ENCODE results near the gene ERCC4. TPM values are rescaled to one million over a fixed set of nuclear protein-coding genes. Genes with fewer than 3 reads are reported as not detected.

Gene ERCC4
- total RNA-seq, 1 donor from 2014 or later, result 11.4 TPM

GRCh38 chr16:13951611-13952010, 31.7 kb downstream of the ERCC4 start:
- TF ChIP-seq EZH2 (IDR thresholded peaks at IDR 0.05), result no peak
- no peak for TF ChIP-seq CTCF (IDR thresholded peaks at IDR 0.05)
- no peak for TF ChIP-seq EZH2phosphoT487 (IDR thresholded peaks at IDR 0.05)
- Mint-ChIP-seq H3K36me3 (peaks cover 10% of the 10 kb centered on the region), H3K27ac (no peak overlapping the region), H3K9me3 (no peaks in the 10 kb centered on the region), H3K4me1 (peaks cover 21% of the 10 kb centered on the region), H3K4me3 (no peak overlapping the region), H3K27me3 (ENCODE audit: insufficient read depth, low read depth) (peaks cover 2% of the 10 kb centered on the region)
- Histone ChIP-seq H3K9me3 (ENCODE audit: low read depth) (no peaks in the 10 kb centered on the region), H3K79me2 (ENCODE audit: low read depth) (no peaks in the 10 kb centered on the region), H3K36me3 (no peaks in the 10 kb centered on the region), H3K27ac (no peak overlapping the region), H3K9ac (no peak overlapping the region), H2AFZ (replicated peaks) (no peak overlapping the region), H3K4me1 (peaks cover 6% of the 10 kb centered on the region), H3F3A (ENCODE audit: low read depth) (no peaks in the 10 kb centered on the region), H3K4me3 (no peak overlapping the region), H4K20me1 (ENCODE audit: low read depth) (no peaks in the 10 kb centered on the region), H3K4me2 (no peak overlapping the region), H3K27me3 (no peaks in the 10 kb centered on the region)
- DNase-seq (ENCODE audit: low spot score), result no peak

GRCh38 chr16:13953501-13953900, 33.5 kb downstream of the ERCC4 start:
- H3K27me3 ChIP-seq, result no peaks in the 10 kb centered on the region
- TF ChIP-seq EZH2phosphoT487 (IDR thresholded peaks at IDR 0.05) (no peak), CTCF (IDR thresholded peaks at IDR 0.05) (no peak), EZH2 (IDR thresholded peaks at IDR 0.05) (no peak)
- Mint-ChIP-seq H3K4me3 (no peak overlapping the region), H3K9me3 (no peaks in the 10 kb centered on the region), H3K27ac (no peak overlapping the region), H3K36me3 (peaks cover 6% of the 10 kb centered on the region), H3K27me3 (ENCODE audit: insufficient read depth, low read depth) (peaks cover 2% of the 10 kb centered on the region), H3K4me1 (peaks cover 33% of the 10 kb centered on the region)
- H2AFZ ChIP-seq (replicated peaks), result no peak overlapping the region
- H3K36me3 ChIP-seq, result no peaks in the 10 kb centered on the region
- no peaks in the 10 kb centered on the region for H3K79me2 ChIP-seq (ENCODE audit: low read depth)
- peaks cover 12% of the 10 kb centered on the region for H3K4me1 ChIP-seq
- H3K9ac ChIP-seq, result no peak overlapping the region
- no peak overlapping the region for H3K4me3 ChIP-seq
- H4K20me1 ChIP-seq (ENCODE audit: low read depth), result no peaks in the 10 kb centered on the region
- H3F3A ChIP-seq (ENCODE audit: low read depth), result no peaks in the 10 kb centered on the region
- H3K9me3 ChIP-seq (ENCODE audit: low read depth), result no peaks in the 10 kb centered on the region
- no peak overlapping the region for H3K4me2 ChIP-seq
- no peak overlapping the region for H3K27ac ChIP-seq
- no peak for DNase-seq (ENCODE audit: low spot score)

GRCh38 chr16:13956635-13957196, 36.8 kb downstream of the ERCC4 start:
- Histone ChIP-seq H3F3A (ENCODE audit: low read depth) (no peaks in the 10 kb centered on the region), H3K4me1 (peaks cover 12% of the 10 kb centered on the region), H3K79me2 (ENCODE audit: low read depth) (no peaks in the 10 kb centered on the region), H3K4me3 (no peak overlapping the region), H3K27ac (no peak overlapping the region), H3K27me3 (no peaks in the 10 kb centered on the region), H3K36me3 (no peaks in the 10 kb centered on the region), H3K9me3 (ENCODE audit: low read depth) (no peaks in the 10 kb centered on the region), H4K20me1 (ENCODE audit: low read depth) (no peaks in the 10 kb centered on the region), H3K9ac (no peak overlapping the region), H3K4me2 (no peak overlapping the region), H2AFZ (replicated peaks) (peak overlapping the region; percentile 45)
- DNase-seq (ENCODE audit: low spot score), result no peak
- Mint-ChIP-seq H3K27ac (peak overlapping the region; percentile 76), H3K9me3 (no peaks in the 10 kb centered on the region), H3K36me3 (no peaks in the 10 kb centered on the region), H3K4me1 (peaks cover 35% of the 10 kb centered on the region), H3K27me3 (ENCODE audit: insufficient read depth, low read depth) (peaks cover 2% of the 10 kb centered on the region), H3K4me3 (peak overlapping the region; percentile 31)
- no peak for TF ChIP-seq EZH2phosphoT487 (IDR thresholded peaks at IDR 0.05)
- TF ChIP-seq EZH2 (IDR thresholded peaks at IDR 0.05), result no peak
- TF ChIP-seq CTCF (IDR thresholded peaks at IDR 0.05), result no peak

All from neural progenitor cell (in vitro differentiated cells).